Breast epithelium (tissue), 4 donors: Measurements from ENCODE around the gene MRPS9. TPM values are rescaled to one million over a fixed set of nuclear protein-coding genes. Genes with fewer than 3 reads are reported as not detected.

Source experiments
- DNase-seq, 2 donors: peaks; one replicate each; pipeline ENCODE4 v3.0.0-alpha.2; 2019; ENCODE audit warnings: low spot score in 2 of 2
- H3K27ac ChIP-seq, 2 donors: fragments of 200-600 bp; sonication (generic) in 1 of 2; one replicate each; pipeline ENCODE4 v1.5.1; 2016 to 2019; ENCODE audit warnings: mild to moderate bottlenecking in 1 of 2
- H3K27me3 ChIP-seq, 2 donors: fragments of 200-600 bp; sonication (generic) in 1 of 2; one replicate each; pipeline versions ENCODE4 v1.5.1 to v1.6.0; 2017 to 2019; ENCODE audit warnings: control low read depth in 1 of 2, mild to moderate bottlenecking in 1 of 2
- H3K36me3 ChIP-seq: fragments of 200-600 bp; one replicate; pipeline ENCODE4 v1.5.1; 2019
- H3K4me1 ChIP-seq, 2 donors: fragments of 200-600 bp; sonication (generic); one replicate each; pipeline ENCODE4 v1.5.1; 2016 to 2019; ENCODE audit warnings: control low read depth in 1 of 2
- H3K4me3 ChIP-seq, 3 donors: fragments of 200-600 bp; sonication (generic); 1 replicate in 2 of 3; 2 replicates in 1 of 3; pipeline ENCODE4 v1.5.1; 2016 to 2019; ENCODE audit warnings: mild to moderate bottlenecking in 3 of 3, moderate library complexity in 2 of 3
- H3K9me3 ChIP-seq, 2 donors: fragments of 200-600 bp; sonication (generic) in 1 of 2; one replicate each; pipeline ENCODE4 v1.5.1; 2016 to 2019; ENCODE audit warnings: control low read depth in 1 of 2
- POLR2A ChIP-seq: fragments of 450-650 bp; IDR thresholded peaks from one replicate; pipeline ENCODE4 v1.6.1; 2016; ENCODE audit warnings: antibody characterized with exemption, mild to moderate bottlenecking, moderate library complexity
- POLR2AphosphoS5 ChIP-seq, 3 donors: sonication (generic); formaldehyde crosslinking; IDR thresholded peaks; one replicate each; pipeline ENCODE4 v1.6.1; 2017; ENCODE audit warnings: antibody characterized with exemption in 3 of 3
- intact Hi-C: fragments of 100-400 bp; cut with DNase I; formaldehyde crosslinking; loops from one replicate; pipeline ENCODE4 v1.15.1; 2023; ENCODE audit warnings: low total_unique reads
- total RNA-seq, 3 donors: library from RNA; depleted of rRNA; stranded (reverse); fragments of >200 nt; gene quantifications; one replicate each; pipeline ENCODE4 v1.1.0, GENCODE V29; 2016
- TF ChIP-seq, protein P1 (sequence below), 3 donors: fragments of 450-650 bp; IDR thresholded peaks; one replicate each; pipeline ENCODE4 v1.5.1; 2016 to 2017; ENCODE audit warnings: antibody characterized with exemption in 3 of 3, mild to moderate bottlenecking in 3 of 3, moderate library complexity in 3 of 3

The MRPS9 gene
- total RNA-seq, 3 donors from 2014 or later: 14.1 to 26.3 (median 18.0) TPM

DNA sequence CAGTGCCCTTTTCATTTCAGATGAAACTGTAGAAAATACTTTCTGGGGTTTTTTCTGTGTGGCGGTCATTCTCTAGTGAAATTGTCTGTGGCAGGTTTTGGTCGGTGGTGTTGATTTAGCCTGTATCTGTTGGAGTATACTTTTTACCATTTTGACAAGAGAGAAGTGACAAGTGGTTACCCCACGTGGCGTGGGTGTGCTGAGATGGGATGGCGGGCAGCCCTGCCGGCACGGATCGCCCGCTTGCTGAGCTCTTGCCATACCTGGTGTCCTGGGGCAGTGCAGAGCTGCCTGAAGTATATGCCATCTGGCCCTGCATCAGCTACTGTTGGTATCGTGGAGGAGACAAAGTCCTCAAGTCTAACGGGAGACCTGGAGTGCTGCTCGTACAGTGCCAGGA, 64.1 kb downstream of the MRPS9 start:
- Histone ChIP-seq H3K27ac (no peak overlapping the region), H3K4me3 (no peak overlapping the region), H3K9me3 (no peaks in the 10 kb centered on the region), H3K4me1 (no peaks in the 10 kb centered on the region), H3K27me3 (no peaks in the 10 kb centered on the region), H3K36me3 (no peaks in the 10 kb centered on the region)
- no peak for DNase-seq
- intact Hi-C loops: no loop called here
- TF ChIP-seq, protein P1, sequence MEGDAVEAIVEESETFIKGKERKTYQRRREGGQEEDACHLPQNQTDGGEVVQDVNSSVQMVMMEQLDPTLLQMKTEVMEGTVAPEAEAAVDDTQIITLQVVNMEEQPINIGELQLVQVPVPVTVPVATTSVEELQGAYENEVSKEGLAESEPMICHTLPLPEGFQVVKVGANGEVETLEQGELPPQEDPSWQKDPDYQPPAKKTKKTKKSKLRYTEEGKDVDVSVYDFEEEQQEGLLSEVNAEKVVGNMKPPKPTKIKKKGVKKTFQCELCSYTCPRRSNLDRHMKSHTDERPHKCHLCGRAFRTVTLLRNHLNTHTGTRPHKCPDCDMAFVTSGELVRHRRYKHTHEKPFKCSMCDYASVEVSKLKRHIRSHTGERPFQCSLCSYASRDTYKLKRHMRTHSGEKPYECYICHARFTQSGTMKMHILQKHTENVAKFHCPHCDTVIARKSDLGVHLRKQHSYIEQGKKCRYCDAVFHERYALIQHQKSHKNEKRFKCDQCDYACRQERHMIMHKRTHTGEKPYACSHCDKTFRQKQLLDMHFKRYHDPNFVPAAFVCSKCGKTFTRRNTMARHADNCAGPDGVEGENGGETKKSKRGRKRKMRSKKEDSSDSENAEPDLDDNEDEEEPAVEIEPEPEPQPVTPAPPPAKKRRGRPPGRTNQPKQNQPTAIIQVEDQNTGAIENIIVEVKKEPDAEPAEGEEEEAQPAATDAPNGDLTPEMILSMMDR (IDR thresholded peaks at IDR 0.05): no peak
- no peak for TF ChIP-seq POLR2AphosphoS5 (IDR thresholded peaks at IDR 0.05)
- no peak for TF ChIP-seq POLR2A

DNA sequence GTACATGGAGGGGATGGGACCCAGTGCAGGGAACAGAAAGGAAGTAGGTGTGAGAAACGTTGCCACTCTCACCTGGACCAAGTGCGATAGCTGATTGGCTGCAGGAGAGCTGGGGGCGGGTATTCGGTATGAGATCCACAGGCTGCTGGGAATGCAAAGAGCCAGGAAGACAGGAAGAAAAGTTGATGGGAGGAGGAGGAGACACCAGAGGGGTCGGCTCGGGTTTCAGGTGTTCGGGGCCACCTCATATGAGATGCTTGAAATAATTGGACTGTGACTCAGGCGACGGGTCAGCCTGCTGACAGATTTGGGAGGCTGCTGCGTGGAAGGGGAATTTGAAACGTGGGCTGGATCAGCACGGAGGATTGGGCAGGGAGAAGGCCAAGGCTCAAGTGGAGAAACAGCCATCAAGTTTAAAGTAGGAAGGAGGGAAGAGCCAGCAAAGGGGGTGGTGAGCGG, 65.1 kb downstream of the MRPS9 start:
- Histone ChIP-seq H3K27ac (no peak overlapping the region), H3K4me3 (no peak overlapping the region), H3K27me3 (no peaks in the 10 kb centered on the region), H3K36me3 (no peaks in the 10 kb centered on the region), H3K4me1 (no peaks in the 10 kb centered on the region), H3K9me3 (no peaks in the 10 kb centered on the region)
- no peak for DNase-seq
- TF ChIP-seq, protein P1 (IDR thresholded peaks at IDR 0.05): no peak
- TF ChIP-seq POLR2AphosphoS5 (IDR thresholded peaks at IDR 0.05) (no peak), POLR2A (no peak)
- intact Hi-C loops: no loop called here

DNA sequence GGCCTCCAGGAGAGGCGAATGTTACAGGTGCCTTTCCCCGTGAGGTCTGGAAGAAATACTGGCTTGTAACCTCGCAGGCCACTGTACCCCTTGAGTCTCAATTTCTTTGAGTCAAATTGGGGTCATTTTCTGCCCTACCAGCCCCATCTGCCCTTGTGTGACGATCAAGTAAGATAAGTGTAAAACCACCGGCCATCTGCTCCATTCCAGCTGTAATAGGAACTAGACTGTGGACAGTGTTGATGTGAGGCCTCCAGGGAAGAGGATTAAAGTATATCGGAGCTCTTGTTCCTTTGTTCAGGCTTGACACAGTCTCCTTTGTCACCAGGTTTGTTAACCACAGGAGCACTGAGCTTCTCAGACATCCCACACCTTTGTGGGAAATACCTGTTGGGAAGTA, 65.6 kb downstream of the MRPS9 start:
- H3K36me3 ChIP-seq: no peaks in the 10 kb centered on the region
- H3K9me3 ChIP-seq: no peaks in the 10 kb centered on the region
- intact Hi-C loops: no loop called here
- TF ChIP-seq POLR2A (no peak), POLR2AphosphoS5 (IDR thresholded peaks at IDR 0.05) (no peak)
- TF ChIP-seq, protein P1 (IDR thresholded peaks at IDR 0.05): no peak
- no peaks in the 10 kb centered on the region for H3K27me3 ChIP-seq
- DNase-seq: no peak
- H3K4me3 ChIP-seq: no peak overlapping the region
- H3K4me1 ChIP-seq: no peaks in the 10 kb centered on the region
- H3K27ac ChIP-seq: no peak overlapping the region

DNA sequence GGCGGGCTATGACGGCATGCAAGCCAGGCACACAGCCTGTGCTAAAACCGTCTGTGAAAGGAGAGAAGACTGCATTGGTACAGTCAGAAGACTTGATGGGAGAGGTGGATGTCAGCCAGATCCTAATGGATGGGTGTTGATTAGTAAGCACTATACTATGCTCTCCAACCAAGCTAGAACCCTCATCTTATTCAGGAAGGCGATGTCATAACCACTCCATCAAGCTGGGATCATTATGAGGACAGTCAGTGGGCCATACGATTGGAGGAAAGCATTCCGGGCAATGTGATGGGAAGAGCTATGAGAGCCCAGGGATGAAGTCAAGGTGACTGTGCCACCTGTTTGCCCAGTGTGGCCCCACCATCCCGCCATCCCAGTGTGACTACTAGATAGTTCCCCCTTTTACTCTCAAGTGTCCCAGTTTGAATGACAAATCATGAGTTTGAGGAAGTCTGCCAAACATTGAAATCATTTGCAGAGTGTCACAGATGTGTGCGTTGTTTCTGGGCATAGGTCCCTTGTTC, 66.4 kb downstream of the MRPS9 start:
- Histone ChIP-seq H3K9me3 (no peaks in the 10 kb centered on the region), H3K4me3 (no peak overlapping the region), H3K27ac (no peak overlapping the region), H3K36me3 (no peaks in the 10 kb centered on the region), H3K27me3 (no peaks in the 10 kb centered on the region), H3K4me1 (no peaks in the 10 kb centered on the region)
- intact Hi-C loops: no loop called here
- TF ChIP-seq POLR2AphosphoS5 (IDR thresholded peaks at IDR 0.05) (no peak), POLR2A (no peak)
- TF ChIP-seq, protein P1 (IDR thresholded peaks at IDR 0.05): no peak
- no peak for DNase-seq

DNA sequence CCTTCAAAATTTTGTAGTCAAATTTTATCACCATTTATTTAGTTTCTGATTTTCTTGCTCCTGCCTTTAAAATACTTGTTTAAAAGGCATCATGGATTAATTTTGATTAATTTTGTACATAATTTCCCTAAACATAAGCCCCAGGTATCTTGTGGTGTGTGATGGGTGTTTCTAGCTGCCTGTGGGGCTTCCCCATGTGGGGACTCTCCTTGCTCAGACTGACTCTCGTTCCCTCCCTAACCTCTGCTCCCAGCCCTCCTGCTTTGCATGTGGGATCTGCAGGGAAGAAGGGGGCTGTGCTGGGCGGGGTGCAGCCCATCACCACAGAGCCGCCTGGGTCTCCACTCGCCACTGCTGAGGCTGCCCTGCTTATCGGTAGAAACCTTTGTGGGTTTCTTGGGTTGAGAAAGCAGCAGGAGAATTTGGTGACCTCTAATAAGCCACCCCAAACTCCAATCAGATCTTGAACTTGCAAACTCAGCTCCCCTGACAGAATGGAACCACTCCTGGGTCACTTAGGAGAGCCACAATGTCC, 72.5 kb downstream of the MRPS9 start:
- Histone ChIP-seq H3K9me3 (no peaks in the 10 kb centered on the region), H3K4me3 (no peak overlapping the region), H3K27ac (no peak overlapping the region), H3K4me1 (no peaks in the 10 kb centered on the region), H3K27me3 (no peaks in the 10 kb centered on the region), H3K36me3 (no peaks in the 10 kb centered on the region)
- TF ChIP-seq, protein P1 (IDR thresholded peaks at IDR 0.05): no peak
- TF ChIP-seq POLR2A: no peak
- no peak for TF ChIP-seq POLR2AphosphoS5 (IDR thresholded peaks at IDR 0.05)
- no peak for DNase-seq
- intact Hi-C loops: no loop called here
